ES-I3 (cell line): ENCODE measurements around the gene ABCA13.

ENCODE experiments used
- H3K36me3 ChIP-seq: 2 replicates; pipeline ENCODE4 v1.6.1; 2013; ENCODE audit warnings: mild to moderate bottlenecking, low read length, control low read depth, moderate library complexity; ENCODE audit not compliant: insufficient read depth
- H3K4me1 ChIP-seq: 2 replicates; pipeline ENCODE4 v1.6.1; 2013; ENCODE audit warnings: mild to moderate bottlenecking, control low read depth, low read length; ENCODE audit not compliant: insufficient read depth
- H3K9ac ChIP-seq: 2 replicates; pipeline ENCODE4 v1.6.1; 2013; ENCODE audit warnings: low read depth, mild to moderate bottlenecking, low read length, moderate library complexity
- H3K9me3 ChIP-seq: 2 replicates; pipeline ENCODE4 v1.6.1; 2013; ENCODE audit warnings: mild to moderate bottlenecking, low read length, moderate library complexity; ENCODE audit not compliant: control insufficient read depth, insufficient read depth

The ABCA13 gene

GRCh38 chr7:48594349-48594748 is 423.1 kb downstream of the ABCA13 start:
- no peak overlapping the region for H3K9ac ChIP-seq
- no peaks in the 10 kb centered on the region for H3K9me3 ChIP-seq
- no peaks in the 10 kb centered on the region for H3K36me3 ChIP-seq
- H3K4me1 ChIP-seq = no peaks in the 10 kb centered on the region

GRCh38 chr7:48595756-48596155 is 424.5 kb downstream of the ABCA13 start:
- no peaks in the 10 kb centered on the region for H3K36me3 ChIP-seq
- no peak overlapping the region for H3K9ac ChIP-seq
- no peaks in the 10 kb centered on the region for H3K9me3 ChIP-seq
- H3K4me1 ChIP-seq = no peaks in the 10 kb centered on the region

DNA sequence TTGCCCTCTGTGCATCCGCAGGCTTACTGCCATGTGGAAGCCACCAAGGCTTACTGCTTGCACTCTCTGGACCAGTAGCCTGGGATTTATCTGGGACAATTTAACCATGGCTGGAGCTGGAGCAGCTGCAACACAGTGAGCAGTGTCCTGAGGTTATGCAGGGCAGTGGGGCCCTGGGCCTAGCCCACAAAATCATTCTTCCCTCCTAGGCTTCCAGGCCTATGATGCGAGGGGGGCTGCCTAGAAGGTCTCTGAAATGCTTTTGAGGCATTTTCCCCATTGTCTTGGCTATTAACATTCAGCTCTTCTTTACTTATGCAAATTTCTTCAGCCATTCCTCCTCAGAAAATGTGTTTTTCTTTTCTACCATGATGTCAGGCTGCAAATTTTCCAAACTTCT is 439.4 kb downstream of the ABCA13 start:
- Histone ChIP-seq H3K36me3 (no peaks in the 10 kb centered on the region), H3K4me1 (no peaks in the 10 kb centered on the region), H3K9ac (no peak overlapping the region), H3K9me3 (no peaks in the 10 kb centered on the region; the same call in 1 of the 2 replicates)

- Histone ChIP-seq H3K4me1 (no peaks in the 10 kb centered on the region), H3K36me3 (no peaks in the 10 kb centered on the region)
These were observed 440.7 kb downstream of the ABCA13 start for GRCh38 chr7:48611993-48612392.

GRCh38 chr7:48617508-48617907 is 446.2 kb downstream of the ABCA13 start:
- no peaks in the 10 kb centered on the region for H3K4me1 ChIP-seq
- no peak overlapping the region for H3K9ac ChIP-seq
- H3K9me3 ChIP-seq = no peaks in the 10 kb centered on the region

More at GRCh38 chr7:48611993-48612392, 440.7 kb downstream of the ABCA13 start:
- H3K9ac ChIP-seq = no peak overlapping the region
- no peaks in the 10 kb centered on the region; the same call in 1 of the 2 replicates for H3K9me3 ChIP-seq

GRCh38 chr7:48617993-48618392 is 446.7 kb downstream of the ABCA13 start:
- Histone ChIP-seq H3K9ac (no peak overlapping the region), H3K9me3 (no peaks in the 10 kb centered on the region), H3K36me3 (no peaks in the 10 kb centered on the region), H3K4me1 (no peaks in the 10 kb centered on the region)

More at GRCh38 chr7:48617508-48617907, 446.2 kb downstream of the ABCA13 start:
- no peaks in the 10 kb centered on the region for H3K36me3 ChIP-seq

DNA sequence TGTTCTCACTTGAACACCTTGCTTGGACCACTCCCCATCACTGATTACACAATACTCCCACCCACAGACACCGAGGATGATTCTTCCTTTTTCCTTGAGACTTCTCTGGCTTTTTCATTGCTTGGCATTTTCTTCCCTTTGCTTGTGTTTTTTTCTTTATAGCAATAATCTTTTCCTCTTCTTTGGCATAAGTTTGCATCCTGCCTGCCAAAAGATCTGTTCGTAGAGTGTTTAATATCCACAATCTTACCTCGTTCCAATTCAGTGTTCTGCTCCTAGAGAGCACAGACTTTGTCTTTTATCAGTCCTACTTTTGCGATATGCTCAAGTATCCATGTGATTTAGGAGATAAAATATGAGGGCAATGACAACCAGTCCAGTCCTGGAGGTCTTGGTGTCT is 449.8 kb downstream of the ABCA13 start:
- H3K4me1 ChIP-seq = no peaks in the 10 kb centered on the region
- H3K36me3 ChIP-seq = no peaks in the 10 kb centered on the region
- H3K9ac ChIP-seq = no peak overlapping the region
- H3K9me3 ChIP-seq = no peaks in the 10 kb centered on the region

DNA sequence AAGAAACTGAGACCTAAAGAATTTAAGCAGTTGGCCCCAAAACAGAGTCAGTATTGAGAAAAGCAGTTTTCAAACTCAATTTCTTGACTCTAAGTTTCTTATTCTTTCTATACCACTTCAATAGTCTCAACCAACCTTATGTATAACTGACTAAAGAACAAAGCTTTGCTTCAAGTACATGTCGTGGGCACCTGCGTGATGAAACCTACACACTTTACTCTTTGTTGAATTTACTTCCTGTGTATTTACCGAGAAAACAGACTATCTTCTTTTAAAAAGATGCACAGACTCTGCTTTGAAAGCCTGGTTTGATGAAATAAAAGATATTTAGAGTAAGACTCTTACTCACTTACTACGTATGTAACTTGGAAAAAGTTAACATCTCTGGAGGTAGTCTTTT is 455.9 kb downstream of the ABCA13 start:
- H3K4me1 ChIP-seq = no peaks in the 10 kb centered on the region
- no peak overlapping the region for H3K9ac ChIP-seq
- no peaks in the 10 kb centered on the region for H3K36me3 ChIP-seq
- H3K9me3 ChIP-seq = no peaks in the 10 kb centered on the region

GRCh38 chr7:48628793-48629349 is 457.6 kb downstream of the ABCA13 start:
- H3K9me3 ChIP-seq = no peaks in the 10 kb centered on the region
- H3K36me3 ChIP-seq = no peaks in the 10 kb centered on the region
- H3K9ac ChIP-seq = no peak overlapping the region
- no peaks in the 10 kb centered on the region for H3K4me1 ChIP-seq

DNA sequence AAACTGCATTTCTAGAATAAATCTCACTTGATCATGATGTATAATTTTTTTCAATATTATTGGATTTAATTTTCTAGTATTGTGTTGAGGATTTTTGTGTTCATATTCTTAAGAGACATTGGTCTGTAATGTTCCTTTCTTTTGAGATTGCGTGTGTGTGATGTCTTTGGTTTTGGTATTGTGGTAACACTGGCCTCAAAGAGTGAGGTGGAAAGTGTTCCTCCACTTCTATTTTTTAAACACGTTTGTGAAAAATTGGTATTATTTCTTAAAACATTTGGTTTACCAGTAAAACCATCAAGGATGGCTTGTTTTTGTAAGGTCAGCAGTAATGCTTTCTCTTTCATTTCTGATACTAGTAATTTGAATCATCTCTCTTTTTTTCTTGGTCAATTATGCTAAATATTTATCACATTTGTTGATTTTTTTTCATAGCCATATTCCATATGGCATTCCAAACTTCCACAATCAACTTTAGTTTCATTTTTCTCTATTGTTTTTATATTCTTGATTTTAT is 462.9 kb downstream of the ABCA13 start:
- Histone ChIP-seq H3K9me3 (no peaks in the 10 kb centered on the region), H3K36me3 (no peaks in the 10 kb centered on the region)

GRCh38 chr7:48635796-48636195 is 464.5 kb downstream of the ABCA13 start:
- H3K4me1 ChIP-seq = peaks cover 13% of the 10 kb centered on the region
- no peaks in the 10 kb centered on the region for H3K9me3 ChIP-seq

More for the DNA sequence above, 462.9 kb downstream of the ABCA13 start:
- Histone ChIP-seq H3K9ac (no peak overlapping the region), H3K4me1 (peaks cover 13% of the 10 kb centered on the region)

GRCh38 chr7:48636391-48637015 is 465.2 kb downstream of the ABCA13 start:
- H3K4me1 ChIP-seq = peaks cover 13% of the 10 kb centered on the region
- no peaks in the 10 kb centered on the region for H3K9me3 ChIP-seq
- H3K9ac ChIP-seq = no peak overlapping the region
- no peaks in the 10 kb centered on the region for H3K36me3 ChIP-seq

More at GRCh38 chr7:48635796-48636195, 464.5 kb downstream of the ABCA13 start:
- Histone ChIP-seq H3K36me3 (no peaks in the 10 kb centered on the region), H3K9ac (no peak overlapping the region)

- Histone ChIP-seq H3K36me3 (no peaks in the 10 kb centered on the region), H3K9ac (no peak overlapping the region), H3K9me3 (no peaks in the 10 kb centered on the region), H3K4me1 (peaks cover 13% of the 10 kb centered on the region)
These were observed 466.1 kb downstream of the ABCA13 start for GRCh38 chr7:48637382-48637781.

DNA sequence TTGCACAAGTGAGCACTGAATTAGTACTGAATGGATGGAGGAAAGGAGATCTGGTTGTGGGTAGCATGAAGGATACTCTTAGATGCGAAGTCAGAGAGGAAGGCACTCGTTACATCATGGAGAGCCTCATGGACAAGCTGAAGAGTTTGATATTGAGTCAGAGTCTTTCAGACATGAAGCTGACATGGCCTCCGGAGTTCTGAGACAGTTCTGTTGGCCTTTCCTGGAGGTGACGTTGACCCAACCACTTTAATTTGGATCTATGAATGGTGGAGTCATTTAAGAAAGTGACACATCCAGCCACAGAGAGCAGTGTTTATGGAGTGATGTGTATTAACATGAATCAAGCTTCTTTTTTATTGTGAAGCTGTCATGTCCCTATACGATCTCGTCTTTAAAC is 466.8 kb downstream of the ABCA13 start:
- Histone ChIP-seq H3K36me3 (no peaks in the 10 kb centered on the region), H3K4me1 (peaks cover 13% of the 10 kb centered on the region), H3K9ac (no peak overlapping the region), H3K9me3 (no peaks in the 10 kb centered on the region)

- no peaks in the 10 kb centered on the region for H3K4me1 ChIP-seq
- no peak overlapping the region for H3K9ac ChIP-seq
- H3K9me3 ChIP-seq = no peaks in the 10 kb centered on the region
- no peaks in the 10 kb centered on the region for H3K36me3 ChIP-seq
These were observed 472.3 kb downstream of the ABCA13 start for GRCh38 chr7:48643431-48644013.
